Endothelial cell (in vitro differentiated cells): ENCODE data around the gene UBAP1L. TPM values are rescaled to one million over a fixed set of nuclear protein-coding genes. Genes with fewer than 3 reads are reported as not detected.
"Not testable (repeated sequence)": the region's sequence is repeated elsewhere in the genome, so short reads cannot be mapped to it uniquely, and the experiment has no call there.

Source experiments
- DNase-seq: peaks from one replicate; pipeline ENCODE4 v3.0.0; 2021; ENCODE audit warnings: low spot score
- H3K27ac Mint-ChIP-seq: one replicate; pipeline ENCODE4 v1.8.0; 2021; ENCODE audit warnings: mixed read lengths, inconsistent platforms; ENCODE audit not compliant: unreplicated experiment
- H3K27me3 Mint-ChIP-seq: one replicate; pipeline ENCODE4 v1.8.0; 2021; ENCODE audit warnings: mild to moderate bottlenecking, moderate library complexity, mixed read lengths, inconsistent platforms; ENCODE audit not compliant: unreplicated experiment
- H3K36me3 Mint-ChIP-seq: one replicate; pipeline ENCODE4 v1.8.0; 2021; ENCODE audit warnings: mild to moderate bottlenecking, low read depth, mixed read lengths, inconsistent platforms; ENCODE audit not compliant: unreplicated experiment
- H3K4me1 Mint-ChIP-seq: one replicate; pipeline ENCODE4 v1.8.0; 2021; ENCODE audit warnings: mild to moderate bottlenecking, mixed read lengths, inconsistent platforms; ENCODE audit not compliant: unreplicated experiment
- H3K4me3 Mint-ChIP-seq: one replicate; pipeline ENCODE4 v1.8.0; 2021; ENCODE audit warnings: mild to moderate bottlenecking, mixed read lengths, inconsistent platforms; ENCODE audit not compliant: unreplicated experiment
- H3K9me3 Mint-ChIP-seq: one replicate; pipeline ENCODE4 v1.8.0; 2021; ENCODE audit warnings: mixed read lengths, inconsistent platforms; ENCODE audit not compliant: unreplicated experiment
- total RNA-seq: library from RNA; stranded (reverse); fragmentation: NEBNext Ultra II Directional; extraction: Animal tissue kit (Norgen Biotek cat#: 25700); gene quantifications from one replicate; pipeline ENCODE4 v1.2.1, GENCODE V29; 2021; ENCODE audit not compliant: unreplicated experiment
- TF ChIP-seq, protein P1 (sequence below): fragments of 200-600 bp; sonication (generic); IDR thresholded peaks from one replicate; pipeline ENCODE4 v1.5.0; 2021; ENCODE audit warnings: antibody characterized with exemption; ENCODE audit not compliant: unreplicated experiment

UBAP1L gene
- total RNA-seq, 1 donor from 2014 or later = 1.8 TPM

- no peak overlapping the region for H3K27ac Mint-ChIP-seq
- H3K27me3 Mint-ChIP-seq = no peaks in the 10 kb centered on the region
- no peak for DNase-seq
- TF ChIP-seq, protein P1, sequence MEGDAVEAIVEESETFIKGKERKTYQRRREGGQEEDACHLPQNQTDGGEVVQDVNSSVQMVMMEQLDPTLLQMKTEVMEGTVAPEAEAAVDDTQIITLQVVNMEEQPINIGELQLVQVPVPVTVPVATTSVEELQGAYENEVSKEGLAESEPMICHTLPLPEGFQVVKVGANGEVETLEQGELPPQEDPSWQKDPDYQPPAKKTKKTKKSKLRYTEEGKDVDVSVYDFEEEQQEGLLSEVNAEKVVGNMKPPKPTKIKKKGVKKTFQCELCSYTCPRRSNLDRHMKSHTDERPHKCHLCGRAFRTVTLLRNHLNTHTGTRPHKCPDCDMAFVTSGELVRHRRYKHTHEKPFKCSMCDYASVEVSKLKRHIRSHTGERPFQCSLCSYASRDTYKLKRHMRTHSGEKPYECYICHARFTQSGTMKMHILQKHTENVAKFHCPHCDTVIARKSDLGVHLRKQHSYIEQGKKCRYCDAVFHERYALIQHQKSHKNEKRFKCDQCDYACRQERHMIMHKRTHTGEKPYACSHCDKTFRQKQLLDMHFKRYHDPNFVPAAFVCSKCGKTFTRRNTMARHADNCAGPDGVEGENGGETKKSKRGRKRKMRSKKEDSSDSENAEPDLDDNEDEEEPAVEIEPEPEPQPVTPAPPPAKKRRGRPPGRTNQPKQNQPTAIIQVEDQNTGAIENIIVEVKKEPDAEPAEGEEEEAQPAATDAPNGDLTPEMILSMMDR = no peak
- no peak overlapping the region for H3K4me3 Mint-ChIP-seq
- peaks cover 3% of the 10 kb centered on the region for H3K4me1 Mint-ChIP-seq
- no peaks in the 10 kb centered on the region for H3K9me3 Mint-ChIP-seq
- peaks cover 16% of the 10 kb centered on the region for H3K36me3 Mint-ChIP-seq
Observed at GRCh38 chr15:65095747-65096104, 19.3 kb downstream of the UBAP1L start.

- H3K9me3 Mint-ChIP-seq = no peaks in the 10 kb centered on the region
- H3K27me3 Mint-ChIP-seq = no peaks in the 10 kb centered on the region
- TF ChIP-seq, protein P1 = no peak
- no peak overlapping the region for H3K4me3 Mint-ChIP-seq
- no peaks in the 10 kb centered on the region for H3K4me1 Mint-ChIP-seq
- H3K36me3 Mint-ChIP-seq = peaks cover 16% of the 10 kb centered on the region
- H3K27ac Mint-ChIP-seq = no peak overlapping the region
- DNase-seq = no peak
Observed at GRCh38 chr15:65095011-65095746, 19.8 kb downstream of the UBAP1L start.

DNA sequence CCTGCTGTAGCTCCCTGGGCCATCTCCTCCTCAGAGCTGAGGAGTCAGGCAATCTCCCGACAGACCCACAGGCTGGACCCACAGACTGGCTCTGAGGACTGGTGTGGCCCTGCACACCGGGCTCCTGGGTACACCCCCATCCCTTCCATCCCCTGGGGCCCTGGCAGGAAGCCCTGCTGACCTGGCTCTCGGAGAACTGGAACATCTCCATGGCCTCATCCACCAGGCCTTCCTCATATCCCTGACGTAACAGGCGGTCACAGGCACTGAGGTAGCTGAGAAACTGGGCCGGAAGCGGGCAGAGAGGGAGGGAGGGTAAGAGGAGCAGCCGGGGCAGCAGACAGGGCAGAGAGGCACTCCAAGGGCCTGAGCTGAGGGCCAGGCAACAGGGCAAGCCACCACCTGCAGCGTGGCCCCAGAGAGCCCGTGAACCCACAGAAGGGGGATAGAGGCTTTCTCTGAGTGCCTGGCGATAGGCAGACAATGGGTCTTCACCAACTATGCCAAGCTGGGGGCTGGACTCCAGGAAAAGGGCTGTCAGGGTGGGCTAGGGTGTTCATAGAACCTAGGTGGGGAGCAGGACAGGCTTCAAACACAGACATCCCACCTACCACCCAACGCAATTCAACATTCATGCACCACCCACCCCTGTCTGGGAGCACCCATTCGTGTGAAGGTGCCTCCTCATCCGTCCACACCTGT is 20.6 kb downstream of the UBAP1L start:
- Mint-ChIP-seq H3K4me3 (no peak overlapping the region), H3K36me3 (peaks cover 16% of the 10 kb centered on the region), H3K27ac (no peak overlapping the region), H3K9me3 (no peaks in the 10 kb centered on the region), H3K4me1 (no peaks in the 10 kb centered on the region), H3K27me3 (no peaks in the 10 kb centered on the region)
- TF ChIP-seq, protein P1 = no peak
- no peak for DNase-seq

DNA sequence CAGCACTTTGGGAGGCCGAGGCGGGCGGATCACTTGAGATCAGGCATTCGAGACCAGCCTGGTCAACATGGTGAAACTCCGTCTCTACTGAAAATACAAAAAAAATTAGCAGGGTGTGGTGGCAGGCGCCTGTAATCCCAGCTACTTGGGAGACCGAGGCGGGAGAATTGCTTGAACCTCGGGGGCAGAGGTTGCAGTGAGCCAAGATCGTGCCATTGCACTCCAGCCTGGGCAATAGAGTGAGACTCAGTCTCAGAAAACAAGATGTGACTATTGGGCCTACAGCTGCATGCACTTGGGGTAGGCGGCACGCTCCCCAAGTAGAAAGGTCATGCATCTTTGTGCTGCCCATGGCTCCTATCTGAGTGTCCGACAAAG is 21.2 kb downstream of the UBAP1L start:
- not testable (repeated sequence) for H3K27me3 Mint-ChIP-seq, DNase-seq, H3K27ac Mint-ChIP-seq, H3K4me3 Mint-ChIP-seq, H3K4me1 Mint-ChIP-seq, H3K9me3 Mint-ChIP-seq
- peaks cover 14% of the 10 kb centered on the region for H3K36me3 Mint-ChIP-seq

DNA sequence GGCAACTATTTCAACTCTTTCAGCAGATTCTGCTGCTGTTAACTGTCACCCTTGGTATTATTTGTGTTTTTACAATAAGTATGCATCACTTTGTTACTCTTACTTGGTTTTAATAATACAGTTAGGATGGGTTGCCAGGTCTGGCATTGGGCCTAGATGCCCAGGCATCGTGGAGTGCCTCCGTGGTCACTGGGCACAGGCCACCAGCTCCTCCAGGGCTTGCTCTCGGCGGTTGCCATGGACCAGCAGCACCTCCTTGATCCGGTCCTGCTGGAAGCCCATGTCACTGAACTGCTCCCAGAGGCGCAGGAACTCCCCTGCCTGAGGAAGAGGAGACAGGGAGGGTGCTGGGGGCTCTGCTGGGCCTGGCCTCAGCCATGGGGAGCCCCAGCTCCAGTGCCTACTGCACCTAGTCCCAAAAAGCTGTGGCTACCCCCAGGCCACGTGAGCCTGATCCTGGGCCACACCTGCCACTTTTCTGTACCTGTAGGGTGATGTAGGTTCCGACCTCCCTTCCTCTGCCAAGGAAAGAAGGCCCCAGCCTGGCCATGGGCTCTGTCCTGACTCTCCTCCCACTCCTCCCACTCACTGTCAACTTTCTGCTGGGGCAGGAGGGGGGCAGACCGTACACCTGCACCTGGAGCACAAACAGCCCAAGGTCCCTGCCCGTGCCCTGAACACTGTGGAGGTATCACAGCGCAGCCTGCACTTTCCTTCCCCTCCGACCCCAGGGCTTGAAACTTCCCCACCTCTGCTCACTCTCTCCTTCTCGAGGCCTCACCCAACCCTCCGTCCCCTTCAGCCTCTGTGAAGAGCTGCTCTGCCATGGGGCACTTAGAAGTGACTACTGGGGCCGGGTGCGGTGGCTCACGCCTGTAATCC is 21.8 kb downstream of the UBAP1L start:
- H3K9me3 Mint-ChIP-seq = no peaks in the 10 kb centered on the region
- H3K27ac Mint-ChIP-seq = no peak overlapping the region
- H3K36me3 Mint-ChIP-seq = peaks cover 7% of the 10 kb centered on the region
- no peaks in the 10 kb centered on the region for H3K27me3 Mint-ChIP-seq
- H3K4me1 Mint-ChIP-seq = no peaks in the 10 kb centered on the region
- TF ChIP-seq, protein P1 = no peak
- H3K4me3 Mint-ChIP-seq = no peak overlapping the region
- no peak for DNase-seq
